ENCODE data around the gene CAMTA1.

DNA sequence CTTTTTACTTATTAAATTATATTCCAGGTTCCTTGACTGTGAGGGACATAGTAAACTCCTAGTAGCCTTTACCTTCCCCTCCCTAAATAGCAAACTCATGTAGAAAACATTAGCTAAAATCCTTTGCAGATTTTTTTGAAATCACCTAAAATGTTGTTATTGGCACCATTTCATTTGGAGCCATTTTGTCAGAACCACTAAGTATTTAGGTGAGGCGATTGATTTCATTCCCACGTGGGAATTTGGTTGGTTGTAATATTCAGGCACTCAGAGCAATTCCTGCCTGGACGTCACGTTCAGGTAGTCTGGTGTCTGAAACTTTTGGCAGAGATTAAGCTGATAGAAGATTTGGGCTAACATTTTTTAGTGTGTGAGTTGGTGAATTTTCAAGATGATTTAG, 84.3 kb downstream of the CAMTA1 start:
- TF ChIP-seq, protein P1, sequence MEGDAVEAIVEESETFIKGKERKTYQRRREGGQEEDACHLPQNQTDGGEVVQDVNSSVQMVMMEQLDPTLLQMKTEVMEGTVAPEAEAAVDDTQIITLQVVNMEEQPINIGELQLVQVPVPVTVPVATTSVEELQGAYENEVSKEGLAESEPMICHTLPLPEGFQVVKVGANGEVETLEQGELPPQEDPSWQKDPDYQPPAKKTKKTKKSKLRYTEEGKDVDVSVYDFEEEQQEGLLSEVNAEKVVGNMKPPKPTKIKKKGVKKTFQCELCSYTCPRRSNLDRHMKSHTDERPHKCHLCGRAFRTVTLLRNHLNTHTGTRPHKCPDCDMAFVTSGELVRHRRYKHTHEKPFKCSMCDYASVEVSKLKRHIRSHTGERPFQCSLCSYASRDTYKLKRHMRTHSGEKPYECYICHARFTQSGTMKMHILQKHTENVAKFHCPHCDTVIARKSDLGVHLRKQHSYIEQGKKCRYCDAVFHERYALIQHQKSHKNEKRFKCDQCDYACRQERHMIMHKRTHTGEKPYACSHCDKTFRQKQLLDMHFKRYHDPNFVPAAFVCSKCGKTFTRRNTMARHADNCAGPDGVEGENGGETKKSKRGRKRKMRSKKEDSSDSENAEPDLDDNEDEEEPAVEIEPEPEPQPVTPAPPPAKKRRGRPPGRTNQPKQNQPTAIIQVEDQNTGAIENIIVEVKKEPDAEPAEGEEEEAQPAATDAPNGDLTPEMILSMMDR (IDR thresholded peaks at IDR 0.05 in 2 of 3, conservative IDR thresholded peaks at IDR 0.05 in 1 of 3; ENCODE audit: borderline replicate concordance in 1 of 3, insufficient read depth in 1 of 3, low read depth in 2 of 3, low read length in 2 of 3) = no peak
- no peak for TF ChIP-seq CBX3 (IDR thresholded peaks at IDR 0.05; ENCODE audit: low read depth)

Data from HCT116 (cell line).